ENCODE data around the gene IL22RA2. TPM values are rescaled to one million over a fixed set of nuclear protein-coding genes. Genes with fewer than 3 reads are reported as not detected.

Gene IL22RA2
- total RNA-seq, 1 experiment from 2014 or later = not detected

- peaks cover 16% of the 10 kb centered on the region for H3K27me3 Mint-ChIP-seq (ENCODE audit: low read depth)
- H3K36me3 Mint-ChIP-seq = peaks cover 82% of the 10 kb centered on the region
- H3K4me3 Mint-ChIP-seq = no peak overlapping the region
- no peak for ATAC-seq
- H3K9me3 Mint-ChIP-seq = peaks cover 87% of the 10 kb centered on the region
- H3K27ac Mint-ChIP-seq = no peak overlapping the region
- H3K4me1 Mint-ChIP-seq = no peaks in the 10 kb centered on the region
- ChIA-PET POLR2A (no interaction called here), CTCF (no interaction called here)
- DNase-seq (ENCODE audit: low spot score) = no peak
- TF ChIP-seq SMAD3 (CRISPR knock-in tag; IDR thresholded peaks at IDR 0.05; ENCODE audit: borderline replicate concordance) = no peak
- TF ChIP-seq ZNF232 (CRISPR knock-in tag; IDR thresholded peaks at IDR 0.05) = no peak
- TF ChIP-seq STAT6 (CRISPR knock-in tag; conservative IDR thresholded peaks at IDR 0.05; ENCODE audit: low read depth) = no peak
- no peak for TF ChIP-seq ZNF121 (CRISPR knock-in tag; IDR thresholded peaks at IDR 0.05)
- TF ChIP-seq PRRX2 (CRISPR knock-in tag; IDR thresholded peaks at IDR 0.05) = no peak
- TF ChIP-seq E2F1 (CRISPR knock-in tag; IDR thresholded peaks at IDR 0.05) = no peak
- TF ChIP-seq HMGA2 (CRISPR knock-in tag; IDR thresholded peaks at IDR 0.05) = no peak
- no peak for TF ChIP-seq RELA (CRISPR knock-in tag; IDR thresholded peaks at IDR 0.05; ENCODE audit: borderline replicate concordance)
- TF ChIP-seq IRF1 (CRISPR knock-in tag; IDR thresholded peaks at IDR 0.05) = no peak
- TF ChIP-seq ZNF263 (CRISPR knock-in tag; IDR thresholded peaks at IDR 0.05; ENCODE audit: low read depth) = no peak
These were observed 8.6 kb upstream of the IL22RA2 start for GRCh38 chr6:137181891-137182653.

GRCh38 chr6:137177611-137178010, 4.2 kb upstream of the IL22RA2 start:
- peaks cover 74% of the 10 kb centered on the region for H3K9me3 Mint-ChIP-seq
- H3K4me3 Mint-ChIP-seq = no peak overlapping the region
- peaks cover 3% of the 10 kb centered on the region for H3K4me1 Mint-ChIP-seq
- POLR2A ChIA-PET = no interaction called here
- CTCF ChIA-PET = no interaction called here
- DNase-seq (ENCODE audit: low spot score) (no peak), ATAC-seq (no peak)
- no peak overlapping the region for H3K27ac Mint-ChIP-seq
- peaks cover 55% of the 10 kb centered on the region for H3K36me3 Mint-ChIP-seq
- peaks cover 8% of the 10 kb centered on the region for H3K27me3 Mint-ChIP-seq (ENCODE audit: low read depth)
- TF ChIP-seq RORB (CRISPR knock-in tag; IDR thresholded peaks at IDR 0.05) (no peak), JUN (CRISPR knock-in tag; IDR thresholded peaks at IDR 0.05) (no peak), RELA (CRISPR knock-in tag; IDR thresholded peaks at IDR 0.05; ENCODE audit: borderline replicate concordance) (no peak), CREB1 (CRISPR knock-in tag; IDR thresholded peaks at IDR 0.05) (no peak), FOXP4 (CRISPR knock-in tag; IDR thresholded peaks at IDR 0.05) (no peak), SOX15 (CRISPR knock-in tag; IDR thresholded peaks at IDR 0.05) (no peak), USF1 (CRISPR knock-in tag; IDR thresholded peaks at IDR 0.05) (no peak), ZNF396 (CRISPR knock-in tag; IDR thresholded peaks at IDR 0.05; ENCODE audit: borderline replicate concordance) (no peak), ATF2 (CRISPR knock-in tag; IDR thresholded peaks at IDR 0.05; ENCODE audit: borderline replicate concordance, low read depth) (no peak), CDX4 (CRISPR knock-in tag; IDR thresholded peaks at IDR 0.05; ENCODE audit: borderline replicate concordance) (no peak), ZNF263 (CRISPR knock-in tag; IDR thresholded peaks at IDR 0.05; ENCODE audit: low read depth) (no peak), E2F4 (CRISPR knock-in tag; IDR thresholded peaks at IDR 0.05; ENCODE audit: borderline replicate concordance, low read depth) (no peak), TCF7 (CRISPR knock-in tag; IDR thresholded peaks at IDR 0.05; ENCODE audit: low read depth) (no peak), OVOL2 (CRISPR knock-in tag; IDR thresholded peaks at IDR 0.05; ENCODE audit: borderline replicate concordance) (no peak)

Data from WTC11 (cell line).